ENCODE measurements around the gene PBX1.

The PBX1 gene

GRCh38 chr1:164836614-164837018 lies 277.6 kb downstream of the PBX1 start:
- no peaks in the 10 kb centered on the region for H3K79me1 ChIP-seq (ENCODE audit: low read depth, low read length)
- no peak overlapping the region for H3K9ac ChIP-seq (ENCODE audit: low read depth, low read length, poor library complexity)
- H3K27ac ChIP-seq (replicated peaks; ENCODE audit: low read length), result no peak overlapping the region
- no peak overlapping the region for H3K4me2 ChIP-seq (ENCODE audit: insufficient read depth, low read length, poor library complexity, severe bottlenecking)
- no peak overlapping the region for H3K4ac ChIP-seq (ENCODE audit: low read length)
- DNase-seq (ENCODE audit: low spot score), result no peak
- no CpG with 5 or more reads among the region's 7 CpGs for WGBS, 2 donors (ENCODE audit: extremely low coverage in 2 of 2, insufficient read length in 2 of 2, insufficient replicate concordance in 1 of 2)
- no peak overlapping the region for H2BK15ac ChIP-seq (ENCODE audit: low read length)
- H3K18ac ChIP-seq (ENCODE audit: low read length), result no peak overlapping the region
- H3K27me3 ChIP-seq (ENCODE audit: control insufficient read depth in 3 of 3, insufficient read depth in 3 of 3, low read depth in 1 of 3, low read length in 3 of 3), result no peaks in the 10 kb centered on the region
- H2AK5ac ChIP-seq (ENCODE audit: low read depth, low read length), result no peak overlapping the region
- peaks cover 4 to 38% of the 10 kb centered on the region in 2 donors for H3K36me3 ChIP-seq (replicated peaks in 1 of 2; ENCODE audit: control insufficient read depth in 2 of 2, insufficient read depth in 2 of 2, low read length in 2 of 2)
- no peak overlapping the region for H2BK12ac ChIP-seq (ENCODE audit: low read length)
- no peaks in the 10 kb centered on the region for H3K9me3 ChIP-seq (replicated peaks in 1 of 2; ENCODE audit: control insufficient read depth in 2 of 2, insufficient read depth in 1 of 2, low read depth in 1 of 2, low read length in 2 of 2)
- H3K4me3 ChIP-seq (ENCODE audit: low read length in 2 of 2), result no peak overlapping the region
- no peak overlapping the region for H2BK5ac ChIP-seq (ENCODE audit: low read length)
- H4K91ac ChIP-seq (ENCODE audit: low read depth, low read length, poor library complexity), result no peak overlapping the region
- H2AFZ ChIP-seq (ENCODE audit: low read length), result no peak overlapping the region
- no peak overlapping the region for H4K8ac ChIP-seq (ENCODE audit: low read depth, low read length)
- H3K23ac ChIP-seq (ENCODE audit: low read depth, low read length, poor library complexity), result no peak overlapping the region
- no peak overlapping the region for H2BK120ac ChIP-seq (ENCODE audit: low read depth, low read length)
- no peak overlapping the region for H3K14ac ChIP-seq (ENCODE audit: low read length)
- H3K4me1 ChIP-seq (ENCODE audit: control insufficient read depth in 2 of 2, insufficient read depth in 1 of 2, low read depth in 1 of 2, low read length in 2 of 2), result no peaks in the 10 kb centered on the region

GRCh38 chr1:164838786-164839185 lies 279.8 kb downstream of the PBX1 start:
- no peak overlapping the region for H2BK15ac ChIP-seq (ENCODE audit: low read length)
- peaks cover 4 to 31% of the 10 kb centered on the region in 2 donors for H3K36me3 ChIP-seq (replicated peaks in 1 of 2; ENCODE audit: control insufficient read depth in 2 of 2, insufficient read depth in 2 of 2, low read length in 2 of 2)
- H3K9me3 ChIP-seq (replicated peaks in 1 of 2; ENCODE audit: control insufficient read depth in 2 of 2, insufficient read depth in 1 of 2, low read depth in 1 of 2, low read length in 2 of 2), result no peaks in the 10 kb centered on the region
- no peak overlapping the region for H2BK120ac ChIP-seq (ENCODE audit: low read depth, low read length)
- peaks cover 0 to 4% of the 10 kb centered on the region in 2 donors for H3K4me1 ChIP-seq (ENCODE audit: control insufficient read depth in 2 of 2, insufficient read depth in 1 of 2, low read depth in 1 of 2, low read length in 2 of 2)
- no peak for DNase-seq (ENCODE audit: low spot score)
- H3K4ac ChIP-seq (ENCODE audit: low read length), result no peak overlapping the region
- H3K23ac ChIP-seq (ENCODE audit: low read depth, low read length, poor library complexity), result no peak overlapping the region
- H2AFZ ChIP-seq (ENCODE audit: low read length), result no peak overlapping the region
- no peaks in the 10 kb centered on the region for H3K27me3 ChIP-seq (ENCODE audit: control insufficient read depth in 3 of 3, insufficient read depth in 3 of 3, low read depth in 1 of 3, low read length in 3 of 3)
- H3K14ac ChIP-seq (ENCODE audit: low read length), result no peak overlapping the region
- no peak overlapping the region for H4K8ac ChIP-seq (ENCODE audit: low read depth, low read length)
- no peak overlapping the region for H2BK5ac ChIP-seq (ENCODE audit: low read length)
- H3K79me1 ChIP-seq (ENCODE audit: low read depth, low read length), result no peaks in the 10 kb centered on the region
- no peak overlapping the region for H3K4me2 ChIP-seq (ENCODE audit: insufficient read depth, low read length, poor library complexity, severe bottlenecking)
- H3K27ac ChIP-seq (replicated peaks; ENCODE audit: low read length), result no peak overlapping the region
- no peak overlapping the region for H3K18ac ChIP-seq (ENCODE audit: low read length)
- no peak overlapping the region for H3K4me3 ChIP-seq (ENCODE audit: low read length in 2 of 2)
- H4K91ac ChIP-seq (ENCODE audit: low read depth, low read length, poor library complexity), result no peak overlapping the region
- no CpG with 5 or more reads among the region's 3 CpGs for WGBS, 2 donors (ENCODE audit: extremely low coverage in 2 of 2, insufficient read length in 2 of 2, insufficient replicate concordance in 1 of 2)
- no peak overlapping the region for H2BK12ac ChIP-seq (ENCODE audit: low read length)
- no peak overlapping the region for H2AK5ac ChIP-seq (ENCODE audit: low read depth, low read length)
- no peak overlapping the region for H3K9ac ChIP-seq (ENCODE audit: low read depth, low read length, poor library complexity)

GRCh38 chr1:164840936-164841335 lies 282.0 kb downstream of the PBX1 start:
- no peak overlapping the region for H2BK12ac ChIP-seq (ENCODE audit: low read length)
- no peak overlapping the region for H3K4me2 ChIP-seq (ENCODE audit: insufficient read depth, low read length, poor library complexity, severe bottlenecking)
- no peak for DNase-seq (ENCODE audit: low spot score)
- H3K27me3 ChIP-seq (ENCODE audit: control insufficient read depth in 3 of 3, insufficient read depth in 3 of 3, low read depth in 1 of 3, low read length in 3 of 3), result no peaks in the 10 kb centered on the region
- H2AFZ ChIP-seq (ENCODE audit: low read length), result no peak overlapping the region
- no peaks in the 10 kb centered on the region for H3K79me1 ChIP-seq (ENCODE audit: low read depth, low read length)
- H3K36me3 ChIP-seq (replicated peaks in 1 of 2; ENCODE audit: control insufficient read depth in 2 of 2, insufficient read depth in 2 of 2, low read length in 2 of 2), result peaks cover 4 to 43% of the 10 kb centered on the region in 2 donors
- no peak overlapping the region for H2BK5ac ChIP-seq (ENCODE audit: low read length)
- WGBS, 2 donors (ENCODE audit: extremely low coverage in 2 of 2, insufficient read length in 2 of 2, insufficient replicate concordance in 1 of 2), result no CpG with 5 or more reads among the region's 9 CpGs
- no peak overlapping the region for H3K4ac ChIP-seq (ENCODE audit: low read length)
- H3K14ac ChIP-seq (ENCODE audit: low read length), result no peak overlapping the region
- H3K27ac ChIP-seq (replicated peaks; ENCODE audit: low read length), result no peak overlapping the region
- H2BK120ac ChIP-seq (ENCODE audit: low read depth, low read length), result no peak overlapping the region
- no peak overlapping the region for H4K8ac ChIP-seq (ENCODE audit: low read depth, low read length)
- no peak overlapping the region for H3K4me3 ChIP-seq (ENCODE audit: low read length in 2 of 2)
- H3K9ac ChIP-seq (ENCODE audit: low read depth, low read length, poor library complexity), result no peak overlapping the region
- no peak overlapping the region for H4K91ac ChIP-seq (ENCODE audit: low read depth, low read length, poor library complexity)
- no peak overlapping the region for H2AK5ac ChIP-seq (ENCODE audit: low read depth, low read length)
- H3K9me3 ChIP-seq (replicated peaks in 1 of 2; ENCODE audit: control insufficient read depth in 2 of 2, insufficient read depth in 1 of 2, low read depth in 1 of 2, low read length in 2 of 2), result no peaks in the 10 kb centered on the region
- H3K4me1 ChIP-seq (ENCODE audit: control insufficient read depth in 2 of 2, insufficient read depth in 1 of 2, low read depth in 1 of 2, low read length in 2 of 2), result peaks cover 0 to 4% of the 10 kb centered on the region in 2 donors
- no peak overlapping the region for H3K23ac ChIP-seq (ENCODE audit: low read depth, low read length, poor library complexity)
- H2BK15ac ChIP-seq (ENCODE audit: low read length), result no peak overlapping the region
- H3K18ac ChIP-seq (ENCODE audit: low read length), result no peak overlapping the region

- no peaks in the 10 kb centered on the region for H3K27me3 ChIP-seq (ENCODE audit: control insufficient read depth in 3 of 3, insufficient read depth in 3 of 3, low read depth in 1 of 3, low read length in 3 of 3)
- H2BK12ac ChIP-seq (ENCODE audit: low read length), result no peak overlapping the region
- H3K4ac ChIP-seq (ENCODE audit: low read length), result no peak overlapping the region
- DNase-seq (ENCODE audit: low spot score), result no peak
- H2AFZ ChIP-seq (ENCODE audit: low read length), result no peak overlapping the region
- H3K4me3 ChIP-seq (ENCODE audit: low read length in 2 of 2), result no peak overlapping the region
- no CpG with 5 or more reads among the region's 14 CpGs for WGBS, 2 donors (ENCODE audit: extremely low coverage in 2 of 2, insufficient read length in 2 of 2, insufficient replicate concordance in 1 of 2)
- H3K4me2 ChIP-seq (ENCODE audit: insufficient read depth, low read length, poor library complexity, severe bottlenecking), result no peak overlapping the region
- no peak overlapping the region for H3K9ac ChIP-seq (ENCODE audit: low read depth, low read length, poor library complexity)
- no peak overlapping the region for H2AK5ac ChIP-seq (ENCODE audit: low read depth, low read length)
- no peak overlapping the region for H3K18ac ChIP-seq (ENCODE audit: low read length)
- no peaks in the 10 kb centered on the region for H3K9me3 ChIP-seq (replicated peaks in 1 of 2; ENCODE audit: control insufficient read depth in 2 of 2, insufficient read depth in 1 of 2, low read depth in 1 of 2, low read length in 2 of 2)
- no peaks in the 10 kb centered on the region for H3K79me1 ChIP-seq (ENCODE audit: low read depth, low read length)
- no peak overlapping the region for H2BK15ac ChIP-seq (ENCODE audit: low read length)
- H3K4me1 ChIP-seq (ENCODE audit: control insufficient read depth in 2 of 2, insufficient read depth in 1 of 2, low read depth in 1 of 2, low read length in 2 of 2), result peaks cover 0 to 4% of the 10 kb centered on the region in 2 donors
- no peak overlapping the region for H2BK5ac ChIP-seq (ENCODE audit: low read length)
- no peak overlapping the region for H3K23ac ChIP-seq (ENCODE audit: low read depth, low read length, poor library complexity)
- H4K91ac ChIP-seq (ENCODE audit: low read depth, low read length, poor library complexity), result no peak overlapping the region
- peaks cover 8 to 49% of the 10 kb centered on the region in 2 donors for H3K36me3 ChIP-seq (replicated peaks in 1 of 2; ENCODE audit: control insufficient read depth in 2 of 2, insufficient read depth in 2 of 2, low read length in 2 of 2)
- H3K27ac ChIP-seq (replicated peaks; ENCODE audit: low read length), result no peak overlapping the region
- H4K8ac ChIP-seq (ENCODE audit: low read depth, low read length), result no peak overlapping the region
- peak overlapping the region; percentile 27 for H3K14ac ChIP-seq (ENCODE audit: low read length)
- no peak overlapping the region for H2BK120ac ChIP-seq (ENCODE audit: low read depth, low read length)
Measured at GRCh38 chr1:164841702-164842465, 282.9 kb downstream of the PBX1 start.
